ENCODE measurements around the gene CCDC88C.

The CCDC88C gene

GRCh38 chr14:91309756-91310280 is 107.8 kb downstream of the CCDC88C start:
- DNase-seq (ENCODE audit: low read depth), result no peak

- DNase-seq (ENCODE audit: low read depth), result no peak
Observed at GRCh38 chr14:91308337-91308736, 109.3 kb downstream of the CCDC88C start.

- DNase-seq (ENCODE audit: low read depth), result no peak
Observed at GRCh38 chr14:91307652-91308051, 110.0 kb downstream of the CCDC88C start.

GRCh38 chr14:91307046-91307445 is 110.6 kb downstream of the CCDC88C start:
- DNase-seq (ENCODE audit: low read depth), result no peak

- DNase-seq (ENCODE audit: low read depth), result no peak
Observed at GRCh38 chr14:91306547-91306946, 111.1 kb downstream of the CCDC88C start.

GRCh38 chr14:91305650-91306431 is 111.8 kb downstream of the CCDC88C start:
- no peak for DNase-seq (ENCODE audit: low read depth)

- no peak for DNase-seq (ENCODE audit: low read depth)
Observed at GRCh38 chr14:91303924-91304229, 113.7 kb downstream of the CCDC88C start.

- DNase-seq (ENCODE audit: low read depth), result peak; percentile 55
Observed at GRCh38 chr14:91303091-91303923, 114.3 kb downstream of the CCDC88C start.

GRCh38 chr14:91302391-91302790 is 115.2 kb downstream of the CCDC88C start:
- no peak for DNase-seq (ENCODE audit: low read depth)

- no peak for DNase-seq (ENCODE audit: low read depth)
Observed at GRCh38 chr14:91300957-91301356, 116.7 kb downstream of the CCDC88C start.

GRCh38 chr14:91300283-91300895 is 117.2 kb downstream of the CCDC88C start:
- DNase-seq (ENCODE audit: low read depth), result no peak

- DNase-seq (ENCODE audit: low read depth), result no peak
Observed at GRCh38 chr14:91299121-91300115, 118.2 kb downstream of the CCDC88C start.

GRCh38 chr14:91298576-91298975 is 119.0 kb downstream of the CCDC88C start:
- no peak for DNase-seq (ENCODE audit: low read depth)

GRCh38 chr14:91297081-91297711 is 120.4 kb downstream of the CCDC88C start:
- no peak for DNase-seq (ENCODE audit: low read depth)

- no peak for DNase-seq (ENCODE audit: low read depth)
Observed at GRCh38 chr14:91295851-91296796, 121.5 kb downstream of the CCDC88C start.

- DNase-seq (ENCODE audit: low read depth), result no peak
Observed at GRCh38 chr14:91295276-91295845, 122.3 kb downstream of the CCDC88C start.

- DNase-seq (ENCODE audit: low read depth), result no peak
Observed at GRCh38 chr14:91294153-91294552, 123.5 kb downstream of the CCDC88C start.

- no peak for DNase-seq (ENCODE audit: low read depth)
Observed at GRCh38 chr14:91293281-91293680, 124.3 kb downstream of the CCDC88C start.

GRCh38 chr14:91292491-91292890 is 125.1 kb downstream of the CCDC88C start:
- DNase-seq (ENCODE audit: low read depth), result no peak
